NCI-H524 treated with DMSO at 0.1 percent for 48 hours (cell line): ENCODE measurements around the gene PAF1.

ENCODE experiments used
- DNase-seq: peaks from one replicate; lab custom pipeline; 2025; lab: John Stamatoyannopoulos, UW

Gene PAF1

DNA sequence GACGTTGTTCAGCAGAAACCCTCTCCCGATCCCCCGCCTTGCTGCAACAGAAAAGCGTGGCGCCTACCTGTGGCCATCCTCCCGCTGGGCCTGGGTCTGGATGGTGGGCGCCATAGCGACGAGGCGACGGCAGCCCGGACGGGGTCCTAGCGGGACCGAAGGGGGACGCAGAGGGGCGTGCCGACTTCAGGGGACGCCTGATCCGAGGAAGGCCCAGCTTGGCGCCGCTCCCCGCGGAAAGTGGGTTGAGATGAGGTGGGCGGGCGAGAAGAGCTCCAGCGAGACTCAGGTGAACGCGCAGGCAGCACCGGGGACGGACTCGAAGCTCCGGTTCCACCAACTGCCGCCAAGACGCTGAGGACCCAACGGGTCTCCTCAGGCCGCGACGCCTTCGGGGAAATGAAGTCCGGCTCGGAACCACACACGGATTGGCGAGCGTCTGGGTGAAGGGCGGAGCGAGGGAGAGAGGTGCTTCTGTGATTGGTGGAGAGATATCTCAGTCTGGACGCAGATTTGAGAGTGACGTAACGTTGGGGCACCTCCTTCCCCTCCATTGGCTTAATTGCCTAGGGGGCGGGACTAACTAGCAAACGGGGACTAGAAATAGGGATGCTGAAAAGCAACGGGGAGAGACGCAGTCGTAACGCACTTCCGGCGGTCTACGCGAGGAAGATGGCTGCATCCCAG is at the start of gene PAF1, which contains the start of gene MED29:
PAF1 (minus strand) TSS at position 356 of the 687 bp plus-strand sequence; CDS start at position 114, 242 bp downstream.
MED29 (plus strand) TSS at position 628 of the 687 bp plus-strand sequence; CDS start at position 673, 45 bp downstream.
- peak; percentile 100 for DNase-seq

DNA sequence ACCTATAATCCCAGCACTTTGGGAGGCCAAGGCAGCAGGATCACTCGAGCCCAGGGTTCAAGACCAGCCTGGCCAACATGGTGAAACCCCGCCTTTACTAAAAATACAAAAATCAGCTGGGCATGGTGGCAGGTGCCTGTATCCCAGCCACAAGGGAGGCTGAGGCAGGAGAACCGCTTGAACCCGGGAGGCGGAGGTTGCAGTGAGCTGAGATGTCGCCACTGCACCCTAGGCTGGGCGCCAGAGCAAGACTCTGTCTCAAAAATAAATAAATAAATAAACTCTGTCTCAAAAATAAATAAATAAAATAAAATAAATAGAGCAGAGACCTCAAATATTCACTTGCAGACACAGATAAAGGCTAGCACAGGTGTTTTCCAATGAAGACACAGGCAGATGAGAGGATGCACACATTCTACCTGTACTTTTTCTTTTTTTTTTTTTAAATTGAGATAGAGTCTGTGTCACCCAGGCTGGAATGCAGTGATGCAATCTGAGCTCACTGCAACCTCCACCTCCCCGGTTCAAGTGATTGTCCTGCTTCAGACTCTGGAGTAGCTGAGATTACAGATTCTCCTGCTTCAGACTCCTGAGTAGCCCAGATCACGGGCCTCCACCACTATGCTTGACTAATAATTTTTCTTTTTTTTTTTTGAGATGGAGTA is 47.5 kb upstream of the PAF1 start:
- DNase-seq: no peak

DNA sequence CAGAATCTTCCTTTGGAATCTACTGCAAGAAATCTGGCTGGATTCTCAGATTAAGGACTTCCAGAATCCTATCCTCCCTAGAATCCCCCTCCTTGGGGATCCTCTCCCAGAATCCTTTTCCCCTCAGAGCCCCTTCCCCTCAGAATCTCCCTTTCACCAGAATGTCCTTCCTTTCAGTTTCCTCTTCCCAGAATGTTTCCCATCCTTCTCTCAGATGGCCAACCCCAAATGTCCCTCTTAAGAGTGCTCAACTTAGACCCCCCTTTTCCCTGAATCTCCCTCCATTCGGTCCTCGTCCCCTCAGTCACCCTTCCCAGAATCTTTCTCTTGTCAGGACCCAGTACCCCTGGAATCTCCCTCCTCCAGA is 45.4 kb upstream of the PAF1 start:
- no peak for DNase-seq

DNA sequence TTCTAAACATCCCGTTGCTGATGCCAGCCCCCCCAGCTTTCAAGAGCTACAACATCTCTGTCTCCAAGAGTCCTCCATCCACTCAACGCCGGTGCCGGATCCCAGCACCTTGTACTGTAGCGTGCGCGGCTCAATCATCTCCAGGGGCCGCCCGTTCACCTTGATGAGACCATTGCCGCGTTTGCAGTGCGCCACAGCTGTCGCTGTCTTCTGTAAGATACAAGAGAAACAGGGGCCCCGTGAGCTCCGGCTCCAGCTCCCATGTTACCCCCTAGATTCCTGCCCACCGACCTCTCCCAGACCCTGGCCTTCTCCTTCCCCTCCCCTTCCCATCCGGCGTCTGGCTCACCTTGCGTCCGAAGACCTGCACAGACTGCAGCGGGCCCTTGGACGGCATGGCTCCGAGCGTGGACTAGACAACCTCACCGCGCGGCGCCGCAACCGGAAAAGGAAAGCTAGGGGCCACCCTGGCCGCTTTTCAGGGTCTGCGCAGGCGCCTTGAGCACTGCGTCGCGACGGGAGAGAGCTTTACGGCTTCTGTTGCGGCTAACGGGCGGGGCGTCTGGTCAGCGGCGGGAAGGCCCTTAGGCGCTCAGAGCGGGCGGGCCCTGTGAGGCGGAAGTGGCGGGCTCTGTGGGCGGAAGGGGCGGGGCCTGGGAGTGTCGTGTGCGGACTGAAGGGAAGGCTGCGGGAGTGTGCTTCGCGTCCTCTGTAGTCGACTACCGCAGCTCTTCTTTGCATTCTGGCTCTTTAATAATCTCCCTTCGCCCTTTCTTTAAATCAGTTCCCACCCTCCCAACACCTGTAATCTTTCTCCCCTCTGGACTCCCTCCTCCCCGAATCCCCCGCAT is 44.8 kb upstream of the PAF1 start, which contains the start of gene RPS16:
RPS16 (minus strand) TSS at position 451 of the 851 bp plus-strand sequence; CDS start at position 397, 54 bp downstream.
- peak; percentile 94 for DNase-seq

GRCh38 chr19:39434123-39435076 is 43.5 kb upstream of the PAF1 start:
- DNase-seq: no peak

GRCh38 chr19:39433480-39434079 is 42.7 kb upstream of the PAF1 start:
- no peak for DNase-seq

DNA sequence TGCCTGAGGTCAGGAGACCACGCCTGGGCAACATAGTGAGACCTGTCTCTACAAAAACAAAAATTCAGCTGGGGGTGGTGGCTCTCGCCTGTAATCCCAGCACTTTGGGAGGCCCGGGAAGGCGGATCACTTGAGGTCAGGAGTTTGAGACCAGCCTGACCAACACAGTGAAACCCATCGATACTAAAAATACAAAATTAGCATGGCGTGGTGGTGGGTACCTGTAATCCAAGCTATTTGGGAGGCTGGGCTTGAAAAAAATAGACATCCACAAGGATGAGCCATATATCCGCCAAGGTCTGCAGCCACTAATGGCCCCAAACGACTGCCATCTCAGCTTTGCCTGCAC is 41.7 kb upstream of the PAF1 start:
- DNase-seq: no peak

DNA sequence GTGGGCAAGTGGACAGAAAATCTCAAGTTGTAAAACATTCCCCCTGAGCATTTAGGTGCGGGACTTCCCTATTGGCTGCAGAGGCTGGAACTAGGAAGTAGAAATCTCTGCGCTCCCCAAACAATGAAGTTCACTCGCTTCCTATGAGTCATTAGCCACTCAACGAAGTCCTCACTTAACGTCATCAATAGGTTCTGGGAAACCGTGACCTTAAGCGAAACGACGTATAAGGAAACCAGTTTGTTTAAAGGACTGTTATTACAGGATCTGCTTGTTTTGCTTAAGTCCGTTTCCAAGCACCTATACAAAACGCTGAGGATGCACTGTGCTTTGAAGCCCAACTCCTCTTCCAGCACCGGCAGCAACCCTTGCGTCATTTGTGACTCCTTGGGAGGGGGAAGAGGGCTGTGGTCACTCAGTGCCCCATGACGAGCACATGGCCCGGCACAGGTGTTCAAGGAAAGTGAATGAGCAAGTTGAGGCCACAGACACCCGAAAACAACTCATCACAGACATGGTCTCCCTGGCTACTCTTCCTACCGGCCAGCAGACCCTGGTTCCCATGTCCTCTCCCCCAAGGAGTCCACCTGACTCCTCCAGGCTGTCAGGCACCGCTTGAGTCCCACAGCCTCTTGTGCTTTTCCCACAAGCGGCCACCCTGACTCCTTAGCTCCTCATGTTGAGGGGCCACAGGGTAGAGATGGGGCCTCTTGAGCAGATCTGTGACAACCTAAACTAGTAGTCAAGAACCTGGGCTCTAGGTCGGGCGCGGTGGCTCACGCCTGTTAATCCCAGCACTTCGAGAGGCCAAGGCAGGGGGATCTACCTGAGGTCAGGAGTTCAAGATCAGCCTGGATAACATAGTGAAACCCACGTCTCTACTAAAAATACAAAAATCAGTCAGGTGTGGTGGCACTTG is 40.0 kb upstream of the PAF1 start:
- no peak for DNase-seq

DNA sequence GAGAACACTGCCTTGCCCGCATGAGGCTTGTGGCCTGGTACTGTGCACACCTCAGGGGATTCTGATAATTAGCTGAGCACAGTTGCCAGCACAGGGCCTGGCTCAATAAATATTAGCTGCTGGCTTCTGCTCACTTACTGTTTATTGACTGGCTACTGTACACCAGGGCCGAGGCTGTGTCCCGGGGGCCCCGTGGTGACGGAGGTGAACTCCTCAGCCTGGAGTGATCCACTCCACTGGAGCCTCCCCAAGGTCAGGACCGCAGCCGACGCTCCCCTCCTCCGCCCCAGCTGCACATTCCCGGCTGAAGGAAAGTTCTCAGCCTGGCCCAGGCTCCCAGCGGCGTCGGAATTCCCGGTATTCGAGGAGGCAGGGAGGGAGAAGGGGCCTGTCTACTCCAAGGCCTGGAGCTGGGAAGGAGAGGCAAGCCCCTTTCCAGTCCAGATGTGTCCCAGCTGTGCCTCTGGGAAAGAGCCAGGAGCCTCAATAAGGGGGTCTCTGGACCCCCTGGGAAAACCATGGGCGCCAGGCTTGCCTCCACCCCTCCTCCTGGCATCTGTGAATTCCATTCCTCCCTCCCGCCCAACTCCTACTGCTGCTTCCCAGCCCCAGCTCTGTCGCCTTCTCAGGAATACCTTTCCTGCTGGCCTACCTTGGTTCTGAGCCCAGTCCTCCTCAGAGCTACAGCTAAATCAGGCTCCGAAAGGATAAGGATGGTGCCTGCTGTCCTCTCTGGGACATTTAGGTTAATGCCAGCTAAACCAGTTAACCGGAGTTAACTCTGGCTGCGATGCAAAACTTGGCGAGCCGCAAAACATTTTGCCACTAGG is 37.6 kb upstream of the PAF1 start:
- DNase-seq: no peak

- DNase-seq: no peak
These were observed 36.8 kb upstream of the PAF1 start for GRCh38 chr19:39427707-39428106.

DNA sequence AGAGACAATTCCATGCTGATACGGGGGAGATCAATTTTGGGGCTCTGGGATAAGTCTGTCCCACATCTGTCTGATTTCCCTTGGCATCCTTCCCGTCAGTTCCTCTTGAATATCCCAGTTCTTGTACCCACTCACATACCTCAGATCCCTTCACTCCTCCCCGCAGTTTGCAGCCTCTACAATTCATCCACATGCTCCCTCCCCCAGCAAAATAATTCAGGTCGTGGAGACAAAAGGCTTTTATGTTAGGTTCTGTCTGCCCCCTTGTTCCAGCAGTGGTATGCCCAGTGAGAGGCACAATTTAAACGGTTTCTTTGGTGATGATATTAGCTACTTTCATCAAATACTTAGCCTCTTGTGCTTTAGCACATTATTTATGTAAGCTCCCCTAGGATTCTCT is 35.3 kb upstream of the PAF1 start:
- DNase-seq: no peak

GRCh38 chr19:39425744-39426143 is 34.8 kb upstream of the PAF1 start:
- DNase-seq: no peak

- no peak for DNase-seq
These were observed 34.0 kb upstream of the PAF1 start for GRCh38 chr19:39424934-39425333.

DNA sequence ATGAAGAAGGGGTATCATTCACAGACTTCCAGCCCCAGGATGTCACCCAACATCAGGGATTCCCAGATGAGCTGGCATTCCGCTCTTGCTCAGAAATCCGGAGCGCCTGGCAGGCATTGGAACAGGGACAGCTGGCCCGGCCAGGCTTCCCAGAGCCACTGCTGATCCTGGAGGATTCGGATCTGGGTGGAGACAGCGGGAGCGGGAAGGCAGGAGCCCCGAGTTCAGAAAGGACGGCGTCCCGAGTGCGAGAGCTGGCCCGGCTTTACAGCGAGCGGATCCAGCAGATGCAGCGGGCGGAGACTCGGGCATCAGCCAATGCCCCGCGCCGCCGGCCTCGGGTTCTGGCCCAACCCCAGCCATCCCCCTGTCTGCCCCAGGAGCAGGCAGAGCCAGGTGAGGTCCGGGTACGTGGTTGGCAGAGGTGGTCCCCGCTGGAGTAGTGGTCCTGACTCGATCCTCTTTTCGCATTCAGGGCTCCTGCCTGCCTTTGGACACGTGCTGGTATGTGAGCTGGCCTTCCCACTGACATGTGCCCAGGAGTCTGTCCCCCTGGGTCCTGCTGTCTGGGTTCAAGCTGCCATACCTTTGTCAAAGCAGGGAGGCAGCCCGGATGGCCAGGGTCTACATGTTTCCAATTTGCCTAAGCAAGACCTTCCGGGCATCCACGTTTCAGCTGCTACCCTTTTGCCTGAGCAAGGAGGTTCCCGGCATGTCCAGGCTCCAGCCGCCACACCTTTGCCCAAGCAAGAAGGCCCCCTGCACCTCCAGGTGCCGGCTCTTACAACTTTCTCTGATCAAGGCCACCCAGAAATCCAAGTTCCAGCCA is 32.6 kb upstream of the PAF1 start:
- no peak for DNase-seq

DNA sequence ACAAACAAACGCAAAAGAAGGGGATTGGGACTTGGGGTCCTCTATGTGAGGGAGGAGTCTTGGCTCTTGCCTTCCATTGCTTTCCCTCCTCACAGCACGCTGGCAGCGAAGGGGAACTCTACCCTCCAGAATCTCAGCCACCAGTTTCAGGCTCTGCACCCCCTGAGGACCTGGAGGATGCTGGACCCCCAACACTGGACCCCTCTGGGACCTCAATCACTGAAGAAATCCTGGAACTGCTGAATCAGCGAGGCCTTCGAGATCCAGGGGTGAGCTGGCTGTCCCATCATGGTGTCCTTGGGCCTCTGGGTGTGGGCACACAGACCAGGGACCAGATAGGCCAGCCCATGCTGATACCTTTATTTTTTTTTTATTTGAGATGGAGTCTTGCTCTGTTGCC is 31.1 kb upstream of the PAF1 start:
- no peak for DNase-seq

- no peak for DNase-seq
These were observed 29.9 kb upstream of the PAF1 start for GRCh38 chr19:39420769-39421168.

GRCh38 chr19:39419003-39419402 is 28.1 kb upstream of the PAF1 start:
- no peak for DNase-seq

DNA sequence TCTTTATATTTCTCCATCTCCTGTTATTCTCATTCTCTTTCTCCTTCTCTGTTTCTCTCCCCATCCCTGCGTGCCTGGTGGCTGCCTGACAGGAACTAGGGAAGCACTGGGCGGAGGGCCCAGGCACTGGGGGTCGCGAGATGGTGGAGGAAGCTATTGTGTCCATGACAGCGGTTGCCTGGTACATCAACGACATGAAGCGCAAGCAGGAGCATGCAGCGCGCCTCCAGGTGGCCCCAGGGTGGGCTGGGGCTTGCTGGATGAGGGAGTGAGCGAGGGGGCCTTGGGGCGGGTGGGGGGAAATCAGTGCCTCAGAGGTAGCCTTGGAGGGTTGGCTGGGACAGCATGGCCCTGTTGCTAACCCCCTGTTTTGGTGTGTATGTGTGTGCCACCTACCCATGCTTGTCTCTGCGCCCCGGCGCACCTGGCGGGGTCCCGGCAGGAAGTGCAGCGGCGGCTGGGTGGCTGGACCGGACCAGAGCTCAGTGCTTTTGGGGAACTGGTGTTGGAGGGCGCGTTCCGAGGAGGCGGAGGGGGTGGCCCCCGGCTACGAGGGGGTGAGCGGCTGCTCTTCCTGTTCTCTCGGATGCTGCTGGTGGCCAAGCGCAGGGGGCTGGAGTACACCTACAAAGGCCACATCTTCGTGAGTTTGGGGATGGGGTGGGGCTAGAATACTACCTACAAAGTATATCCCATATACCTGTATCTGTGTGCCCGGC is 26.7 kb upstream of the PAF1 start:
- no peak for DNase-seq
